ENCODE data around the gene ATAT1. TPM values are rescaled to one million over a fixed set of nuclear protein-coding genes. Genes with fewer than 3 reads are reported as not detected.

ATAT1 gene
- total and polyA plus RNA-seq, 9 of the 15 experiments (the other 6 are each of a cell fraction or from before 2014, with no cell fraction given): 0.65 to 5.8 (median 1.6) TPM

GRCh38 chr6:30690403-30691207, 63.9 kb downstream of the ATAT1 start, which contains the start of gene NRM (continued):
- TF ChIP-seq ZNF395 (CRISPR knock-in tag; IDR thresholded peaks at IDR 0.05) (0 out of 2 replicates have a peak, but pooled peaks have one; percentile 51), ZNF668 (CRISPR knock-in tag; IDR thresholded peaks at IDR 0.05) (no peak), SRSF7 (optimal IDR thresholded peaks at IDR 0.05; ENCODE audit: low read depth, low read length) (no peak), FIP1L1 (IDR thresholded peaks at IDR 0.05; ENCODE audit: low read depth, low read length, poor library complexity, severe bottlenecking) (no peak), SMARCA4 (IDR thresholded peaks at IDR 0.05) (peak; percentile 42), ZNF436 (CRISPR knock-in tag; IDR thresholded peaks at IDR 0.05) (no peak), SRSF9 (IDR thresholded peaks at IDR 0.05; ENCODE audit: borderline replicate concordance, low read depth, low read length) (no peak), PHF20 (IDR thresholded peaks at IDR 0.05; ENCODE audit: partially characterized antibody) (no peak), TFAP4 (CRISPR knock-in tag; IDR thresholded peaks at IDR 0.05; ENCODE audit: borderline replicate concordance) (peak; percentile 93), FOXJ2 (tag; IDR thresholded peaks at IDR 0.05) (no peak), KHSRP (IDR thresholded peaks at IDR 0.05) (no peak), TBL1XR1 (IDR thresholded peaks at IDR 0.05; ENCODE audit: low read length in 2 of 2) (no peak), TRIM28 (IDR thresholded peaks at IDR 0.05) (no peak), CHD2 (IDR thresholded peaks at IDR 0.05; ENCODE audit: low read depth, low read length) (no peak), KDM5B (IDR thresholded peaks at IDR 0.05; ENCODE audit: insufficient replicate concordance, low read depth, low read length) (no peak), POLR2AphosphoS2 (IDR thresholded peaks at IDR 0.05; ENCODE audit: low read length) (no peak), SIX5 (IDR thresholded peaks at IDR 0.05; ENCODE audit: borderline replicate concordance in 1 of 2, insufficient read depth in 1 of 2, low read depth in 1 of 2, low read length in 2 of 2) (no peak), BRD9 (IDR thresholded peaks at IDR 0.05; ENCODE audit: low read depth, partially characterized antibody) (peak; percentile 76), TEAD1 (CRISPR knock-in tag; IDR thresholded peaks at IDR 0.05) (no peak), TAF1 (IDR thresholded peaks at IDR 0.05; ENCODE audit: control insufficient read depth, extremely low read depth, insufficient read depth, low read length, severe bottlenecking) (peak; percentile 31), ZC3H8 (IDR thresholded peaks at IDR 0.05) (no peak), PML (IDR thresholded peaks at IDR 0.05; ENCODE audit: low read length) (0 out of 2 replicates have a peak, but pooled peaks have one; percentile 24), ZNF277 (CRISPR knock-in tag; IDR thresholded peaks at IDR 0.05; ENCODE audit: borderline replicate concordance) (no peak), ZNF431 (CRISPR knock-in tag; IDR thresholded peaks at IDR 0.05) (no peak), PHB2 (IDR thresholded peaks at IDR 0.05; ENCODE audit: low read depth) (peak; percentile 50; the same call in 1 of the 2 replicates), ETV5 (CRISPR knock-in tag; IDR thresholded peaks at IDR 0.05; ENCODE audit: low read depth) (0 out of 2 replicates have a peak, but pooled peaks have one; percentile 50), RBFOX2 (IDR thresholded peaks at IDR 0.05; ENCODE audit: low read depth, low read length) (peak; percentile 74)

Data from K562 (cell line).